Lower leg skin (tissue), 3 donors: ENCODE data around the gene AATF.

Experiments
- CTCF ChIP-seq, 3 donors: fragments of 450-650 bp; IDR thresholded peaks; one replicate each; pipeline ENCODE4 v1.5.1; 2016; ENCODE audit warnings: antibody characterized with exemption in 3 of 3, mild to moderate bottlenecking in 3 of 3, moderate library complexity in 2 of 3
- POLR2A ChIP-seq, 2 donors: fragments of 450-650 bp; IDR thresholded peaks; one replicate each; pipeline ENCODE4 v1.6.1; 2016 to 2017; ENCODE audit warnings: antibody characterized with exemption in 2 of 2, mild to moderate bottlenecking in 1 of 2, moderate library complexity in 1 of 2

- TF ChIP-seq CTCF (IDR thresholded peaks at IDR 0.05), result no peak
- no peak for TF ChIP-seq POLR2A (IDR thresholded peaks at IDR 0.05)
Measured at GRCh38 chr17:37097154-37097553, 148.4 kb downstream of the AATF start.
